Uterus (tissue), 2 donors: Measurements from ENCODE around the gene SRRM5.
"Not testable (repeated sequence)": the region's sequence is repeated elsewhere in the genome, so short reads cannot be mapped to it uniquely, and the experiment has no call there.

ENCODE experiments used
- CTCF ChIP-seq, 4 experiments: fragments of 200-600 bp in 2 of 4; fragments of 450-650 bp in 2 of 4; sonication (generic) in 2 of 4; IDR thresholded peaks; one replicate each; pipeline ENCODE4 v1.5.1; 2016 to 2019; ENCODE audit warnings: antibody characterized with exemption in 4 of 4, mild to moderate bottlenecking in 2 of 4, moderate library complexity in 1 of 4
- POLR2A ChIP-seq, 2 donors: fragments of 450-650 bp; IDR thresholded peaks; one replicate each; pipeline ENCODE4 v1.6.1; 2016; ENCODE audit warnings: antibody characterized with exemption in 2 of 2, mild to moderate bottlenecking in 1 of 2, moderate library complexity in 1 of 2

DNA sequence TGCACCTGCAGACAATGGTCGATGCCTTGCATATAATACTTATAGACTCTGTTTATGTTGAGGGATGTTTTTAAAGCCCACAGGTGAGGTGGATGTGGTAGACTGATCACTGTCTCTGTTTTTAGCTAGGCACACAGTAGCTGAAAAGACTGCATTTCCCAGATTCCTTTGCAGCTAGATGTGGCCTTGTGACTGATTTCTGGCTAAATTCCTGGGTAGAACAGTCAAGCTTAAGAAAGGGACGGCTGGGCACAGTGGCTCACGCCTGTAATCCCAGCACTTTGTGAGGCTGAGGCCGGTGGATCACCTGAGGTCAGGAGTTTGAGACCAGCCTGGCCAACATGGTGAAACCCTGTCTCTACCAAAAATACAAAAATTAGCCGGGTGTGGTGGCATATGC, 11.6 kb upstream of the SRRM5 start:
- not testable (repeated sequence) for TF ChIP-seq CTCF, POLR2A (IDR thresholded peaks at IDR 0.05)
